Measurements from ENCODE around the gene DDX39A. TPM values are rescaled to one million over a fixed set of nuclear protein-coding genes. Genes with fewer than 3 reads are reported as not detected.

Gene DDX39A
- 51.3 and 92.7 TPM in 2 replicates for total RNA-seq

GRCh38 chr19:14419106-14419813 lies at the start of gene DDX39A:
DDX39A (minus strand) TSS chr19:14419341; CDS start chr19:14413220, 6,121 bp downstream.

DNA sequence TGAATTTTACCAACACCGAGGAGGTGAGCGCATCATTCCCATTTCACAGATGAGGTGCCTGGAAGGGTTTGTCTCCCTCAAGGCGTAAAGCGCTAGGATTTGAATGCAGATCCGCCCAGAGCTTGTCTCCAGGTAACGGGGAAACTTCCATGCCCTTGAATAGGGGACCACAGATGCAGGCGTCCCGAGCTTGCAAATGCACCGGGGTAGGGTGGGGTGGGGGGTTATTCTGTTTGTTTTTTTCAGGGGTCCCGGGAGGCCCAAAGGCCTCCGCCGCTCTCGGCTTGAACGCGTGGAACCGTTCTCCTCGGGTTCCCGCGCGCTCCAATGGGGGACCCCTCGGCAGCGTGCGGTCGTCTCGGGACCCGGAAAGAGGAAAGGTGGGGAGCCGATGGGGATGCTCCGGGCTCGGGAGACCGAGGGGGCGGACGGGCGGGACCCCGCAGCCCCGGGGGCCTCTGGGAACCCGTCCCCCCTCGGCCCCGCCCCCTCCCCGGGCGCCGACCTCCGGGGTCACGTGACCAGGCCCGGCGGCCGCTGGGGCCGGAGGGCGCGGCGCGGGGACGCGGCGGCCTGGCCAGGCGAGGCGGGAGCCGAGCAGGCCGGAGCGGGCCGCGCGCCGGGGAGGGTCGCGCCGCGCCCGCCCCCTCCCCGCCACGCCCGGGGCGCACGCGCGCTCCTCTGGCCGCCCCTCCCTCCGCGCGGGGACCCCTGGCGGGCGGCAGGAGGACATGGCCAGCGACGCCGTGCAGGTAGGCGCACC lies 13.8 kb upstream of the DDX39A start, which contains the start of gene PKN1:
Gene PKN1 (plus strand): TSS at position 516 of the 763 bp plus-strand sequence. CDS start 216 bp downstream, at position 732.

Other genes starting within 250 kb of the DDX39A start
- gene ADGRL1, start 213.2 kb downstream of the DDX39A start, total RNA-seq, result 5.6 and 28.9 TPM in 2 replicates
- 65.6 and 71.4 TPM in 2 replicates for gene ADGRE5, start 37.9 kb downstream of the DDX39A start, total RNA-seq
- gene PKN1, start 14.0 kb upstream of the DDX39A start, total RNA-seq, result 83.2 and 134 TPM in 2 replicates
- gene PTGER1, start 56.0 kb upstream of the DDX39A start, total RNA-seq, result 3.9 and 15.1 TPM in 2 replicates
- gene GIPC1, start 76.8 kb upstream of the DDX39A start, total RNA-seq, result 73.1 and 112 TPM in 2 replicates
- gene DNAJB1, start 99.1 kb upstream of the DDX39A start, total RNA-seq, result 66.3 and 71.5 TPM in 2 replicates
- gene TECR, start 110.3 kb upstream of the DDX39A start, total RNA-seq, result 84.4 and 91.8 TPM in 2 replicates
- gene NDUFB7, start 152.7 kb upstream of the DDX39A start, total RNA-seq, result 289 and 360 TPM in 2 replicates
- not detected in 2 replicates for gene CLEC17A, start 163.7 kb upstream of the DDX39A start, total RNA-seq